GM12873 (cell line): ENCODE results near the gene BFSP2.

ENCODE experiments used
- TF ChIP-seq, protein P1 (sequence below): IDR thresholded peaks from 2 replicates; pipeline ENCODE4 v1.5.1; 2012; ENCODE audit warnings: low read depth, mild to moderate bottlenecking, moderate library complexity, low read length, control low read depth; ENCODE audit not compliant: insufficient read depth; ENCODE audit errors: missing control alignments

BFSP2 gene

DNA sequence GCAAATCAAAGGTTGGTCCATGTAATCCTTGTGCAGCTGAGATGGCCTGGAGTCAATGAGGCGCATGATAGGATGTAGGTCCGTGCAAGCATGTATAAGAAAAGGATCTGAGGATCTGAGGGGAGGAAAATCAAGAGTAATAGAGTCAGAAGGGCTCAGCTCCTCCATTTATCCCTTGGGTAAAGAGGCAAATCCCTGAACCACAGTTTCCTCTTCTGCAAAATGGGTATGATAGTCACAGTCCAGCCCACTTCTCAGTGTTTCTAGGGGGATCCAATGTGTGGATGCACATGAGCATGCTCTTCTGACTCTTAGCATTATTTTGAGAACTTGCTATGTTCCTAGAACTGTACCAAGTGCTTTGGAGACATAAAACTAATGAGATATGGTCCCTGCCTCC is 67.9 kb downstream of the BFSP2 start:
- TF ChIP-seq, protein P1, sequence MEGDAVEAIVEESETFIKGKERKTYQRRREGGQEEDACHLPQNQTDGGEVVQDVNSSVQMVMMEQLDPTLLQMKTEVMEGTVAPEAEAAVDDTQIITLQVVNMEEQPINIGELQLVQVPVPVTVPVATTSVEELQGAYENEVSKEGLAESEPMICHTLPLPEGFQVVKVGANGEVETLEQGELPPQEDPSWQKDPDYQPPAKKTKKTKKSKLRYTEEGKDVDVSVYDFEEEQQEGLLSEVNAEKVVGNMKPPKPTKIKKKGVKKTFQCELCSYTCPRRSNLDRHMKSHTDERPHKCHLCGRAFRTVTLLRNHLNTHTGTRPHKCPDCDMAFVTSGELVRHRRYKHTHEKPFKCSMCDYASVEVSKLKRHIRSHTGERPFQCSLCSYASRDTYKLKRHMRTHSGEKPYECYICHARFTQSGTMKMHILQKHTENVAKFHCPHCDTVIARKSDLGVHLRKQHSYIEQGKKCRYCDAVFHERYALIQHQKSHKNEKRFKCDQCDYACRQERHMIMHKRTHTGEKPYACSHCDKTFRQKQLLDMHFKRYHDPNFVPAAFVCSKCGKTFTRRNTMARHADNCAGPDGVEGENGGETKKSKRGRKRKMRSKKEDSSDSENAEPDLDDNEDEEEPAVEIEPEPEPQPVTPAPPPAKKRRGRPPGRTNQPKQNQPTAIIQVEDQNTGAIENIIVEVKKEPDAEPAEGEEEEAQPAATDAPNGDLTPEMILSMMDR = no peak

DNA sequence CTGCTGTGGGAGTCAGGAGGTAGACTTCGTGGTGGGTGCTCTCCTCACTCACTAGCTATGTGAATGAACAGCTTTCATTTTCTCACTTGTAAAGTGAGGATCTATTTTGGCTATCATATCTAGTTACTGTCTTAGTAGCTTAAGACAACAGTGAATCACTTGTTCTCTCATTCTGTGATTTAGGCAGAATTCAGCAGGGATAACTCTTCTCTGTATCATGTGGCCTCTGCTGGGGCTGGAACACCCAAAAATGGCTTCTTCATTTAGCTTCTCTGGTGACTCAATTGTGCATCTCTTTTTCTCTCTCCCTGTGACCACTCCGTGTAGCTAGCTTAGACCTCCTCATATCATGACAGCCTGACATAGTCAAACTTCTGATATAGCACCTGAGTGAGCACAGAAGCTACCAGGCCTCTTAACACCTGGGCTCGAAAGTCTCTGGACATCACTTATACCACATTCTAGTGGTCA is 68.4 kb downstream of the BFSP2 start:
- TF ChIP-seq, protein P1 = no peak

DNA sequence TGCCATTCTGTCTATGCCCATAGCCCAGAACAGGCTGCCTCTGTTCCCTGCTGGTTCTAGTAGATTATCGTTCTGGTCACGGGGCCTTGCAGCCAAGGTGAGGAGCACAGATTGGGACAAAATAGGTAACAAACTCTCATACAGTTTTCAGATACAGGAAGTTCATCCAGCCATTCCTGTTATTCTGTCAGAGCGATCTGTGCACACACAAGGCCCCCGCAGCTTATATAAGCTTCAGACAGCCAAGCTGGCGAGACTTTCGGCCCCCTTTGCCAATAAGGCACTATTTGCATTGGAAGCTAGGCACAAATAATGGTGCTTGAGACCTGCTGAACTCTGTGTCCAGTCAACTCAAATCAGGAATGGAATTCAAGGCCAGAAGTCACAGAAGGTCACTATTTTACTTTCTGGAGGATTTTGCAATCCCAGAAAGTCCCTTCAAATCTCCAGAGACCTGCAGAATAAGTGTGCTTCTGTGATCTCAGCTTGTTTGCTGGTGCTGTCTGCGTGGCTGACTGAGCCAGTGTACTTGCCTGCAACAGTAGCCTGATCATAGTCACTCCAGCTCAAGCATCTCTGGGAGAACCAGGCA is 69.4 kb downstream of the BFSP2 start:
- TF ChIP-seq, protein P1 = no peak

DNA sequence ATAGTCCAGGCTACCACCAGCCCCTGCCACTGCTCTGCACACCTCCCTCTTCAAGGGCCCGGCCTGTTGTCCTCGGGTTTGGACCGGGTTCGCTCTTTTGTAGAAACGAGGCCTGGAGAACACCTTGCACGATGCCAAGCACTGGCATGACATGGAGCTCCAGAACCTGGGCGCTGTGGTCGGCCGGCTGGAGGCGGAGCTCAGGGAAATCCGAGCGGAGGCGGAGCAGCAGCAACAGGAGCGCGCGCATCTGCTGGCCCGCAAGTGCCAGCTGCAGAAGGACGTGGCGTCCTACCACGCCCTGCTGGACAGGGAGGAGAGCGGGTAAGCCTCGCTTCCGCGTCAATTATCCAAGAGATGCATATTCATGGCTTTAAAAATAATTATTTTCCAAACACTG is 72.4 kb downstream of the BFSP2 start:
- TF ChIP-seq, protein P1 = no peak

DNA sequence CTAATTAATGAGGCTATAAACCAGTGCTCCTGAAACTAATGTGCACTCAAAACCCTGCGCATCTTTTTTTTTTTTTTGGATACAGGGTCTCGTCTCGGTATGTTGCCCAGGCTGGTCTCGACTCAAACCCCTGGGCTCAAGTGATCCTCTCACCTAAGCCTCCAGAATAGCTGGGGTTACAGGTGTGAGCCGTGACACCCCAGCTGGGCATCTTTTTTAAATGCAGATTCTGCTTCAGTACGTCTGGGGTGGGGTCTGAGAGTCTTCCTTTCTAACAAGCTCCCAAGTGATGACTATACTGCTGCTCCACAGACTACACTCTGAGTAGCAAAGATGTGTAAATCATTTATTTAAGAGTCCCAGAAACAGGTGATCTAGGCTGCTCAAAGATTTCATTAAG is 73.0 kb downstream of the BFSP2 start:
- TF ChIP-seq, protein P1 = no peak

DNA sequence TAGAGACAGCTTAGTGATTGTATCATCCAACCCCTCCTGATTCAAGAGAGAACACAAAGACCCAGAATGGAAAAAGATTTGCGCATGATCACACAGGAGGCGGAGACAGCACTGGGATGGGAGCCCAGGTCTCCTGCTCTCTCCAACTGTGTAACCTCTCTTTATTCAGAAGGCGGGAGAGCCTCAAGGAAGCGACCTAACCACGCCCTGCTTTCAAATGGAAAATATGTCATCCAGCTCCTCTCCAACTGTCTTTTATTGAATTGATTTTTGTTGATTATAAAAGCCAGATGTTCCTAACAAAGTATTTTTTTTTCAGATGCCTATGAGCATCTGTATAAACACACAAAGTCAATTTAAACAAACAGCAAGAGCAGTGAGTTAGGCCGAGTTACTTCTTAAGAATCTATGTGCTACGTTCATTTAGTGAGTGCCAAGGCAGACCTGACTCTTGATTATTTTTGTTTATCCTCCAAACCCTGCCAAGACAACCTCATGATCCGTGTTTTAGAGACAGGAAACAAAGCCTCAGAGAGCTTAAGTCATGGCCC is 74.5 kb downstream of the BFSP2 start:
- TF ChIP-seq, protein P1 = no peak

DNA sequence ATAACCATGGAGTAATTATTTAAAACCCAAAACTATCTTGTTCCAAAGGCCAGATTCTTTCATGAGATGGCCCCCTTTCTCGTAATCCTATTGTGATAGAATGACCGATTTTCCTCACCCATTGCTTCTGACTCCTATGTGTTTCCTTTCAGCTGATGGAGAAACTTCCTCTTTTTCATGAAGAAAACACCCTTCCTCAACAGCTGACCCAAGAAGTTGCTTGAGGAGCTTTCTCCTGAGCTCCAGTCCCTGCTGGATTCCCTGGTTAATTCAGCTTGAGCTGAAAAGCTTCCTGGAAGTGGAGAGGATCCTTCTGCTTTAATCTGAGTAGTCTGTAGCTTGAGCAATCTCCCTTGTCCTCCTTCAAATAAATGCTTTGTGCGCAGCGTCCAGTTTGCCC is 75.0 kb downstream of the BFSP2 start:
- TF ChIP-seq, protein P1 = no peak
